Gastrocnemius medialis (tissue), 4 donors: ENCODE results near the gene AKNA. TPM values are rescaled to one million over a fixed set of nuclear protein-coding genes. Genes with fewer than 3 reads are reported as not detected.
A peak's percentile ranks its signal among the peaks of the same experiment; 100 is the strongest.

Experiments
- ATAC-seq, 2 donors: fragments of 150-250 bp; one replicate each; pipeline ENCODE4 v1.9.1; 2016
- DNase-seq, 2 donors: peaks; one replicate each; pipeline ENCODE4 v3.0.0-alpha.2; 2019
- H3K27ac ChIP-seq, 4 donors: fragments of 200-600 bp; sonication (generic); 1 replicate in 1 of 4; 2 replicates in 3 of 4; pipeline ENCODE4 v1.5.1; 2016 to 2018; ENCODE audit warnings: mild to moderate bottlenecking in 2 of 4, moderate library complexity in 1 of 4
- H3K27me3 ChIP-seq, 3 donors: fragments of 200-600 bp; sonication (generic) in 2 of 3; 1 replicate in 1 of 3; 2 replicates in 2 of 3; pipeline versions ENCODE4 v1.5.1 to v1.6.0; 2016 to 2019; ENCODE audit warnings: mild to moderate bottlenecking in 1 of 3, moderate library complexity in 1 of 3
- H3K36me3 ChIP-seq, 2 donors: fragments of 200-600 bp; sonication (generic) in 1 of 2; one replicate each; pipeline ENCODE4 v1.5.1; 2017 to 2018
- H3K4me1 ChIP-seq, 2 donors: fragments of 200-600 bp; sonication (generic) in 1 of 2; one replicate each; pipeline ENCODE4 v1.5.1; 2016 to 2017; ENCODE audit warnings: mild to moderate bottlenecking in 2 of 2
- H3K4me3 ChIP-seq, 4 donors: fragments of 200-600 bp; sonication (generic) in 3 of 4; 1 replicate in 1 of 4; 2 replicates in 3 of 4; pipeline ENCODE4 v1.5.1; 2016 to 2019; ENCODE audit warnings: mild to moderate bottlenecking in 2 of 4
- H3K9me3 ChIP-seq, 3 donors: fragments of 200-600 bp; sonication (generic) in 2 of 3; 1 replicate in 1 of 3; 2 replicates in 2 of 3; pipeline ENCODE4 v1.5.1; 2016 to 2019
- CTCF ChIP-seq, 5 experiments: fragments of 450-650 bp in 3 of 5; fragments of 200-600 bp in 2 of 5; sonication (generic) in 2 of 5; IDR thresholded peaks in 4 of 5; conservative IDR thresholded peaks in 1 of 5; 1 replicate in 4 of 5; 2 replicates in 1 of 5; pipeline ENCODE4 v1.5.1; 2016 to 2019; ENCODE audit warnings: antibody characterized with exemption in 5 of 5, mild to moderate bottlenecking in 3 of 5, moderate library complexity in 3 of 5
- POLR2A ChIP-seq, 2 donors: fragments of 450-650 bp; IDR thresholded peaks; one replicate each; pipeline ENCODE4 v1.6.1; 2017; ENCODE audit warnings: antibody characterized with exemption in 2 of 2, mild to moderate bottlenecking in 2 of 2, moderate library complexity in 2 of 2
- in situ Hi-C, 4 donors: fragments of 200-750 bp; cut with MboI; loops; one replicate each; pipeline versions ENCODE4 v1.15.0 to v1.8.0; 2017; ENCODE audit warnings: low sequenced_read_pairs in 4 of 4
- intact Hi-C: fragments of 100-400 bp; cut with DNase I; formaldehyde crosslinking; loops from one replicate; pipeline ENCODE4 v1.15.1; 2023; ENCODE audit warnings: low total_unique reads
- total RNA-seq, 4 donors: library from RNA; depleted of rRNA; stranded (reverse); fragments of >200 nt; gene quantifications; one replicate each; pipeline versions ENCODE4 v1.1.0 to v1.2.3, GENCODE V29; 2016

The AKNA gene
- total RNA-seq, 4 donors from 2014 or later: 2.8 to 5.7 (median 3.8) TPM

- Histone ChIP-seq H3K27me3 (no peaks in the 10 kb centered on the region), H3K36me3 (peaks cover 0 to 5% of the 10 kb centered on the region in 2 donors), H3K4me1 (no peaks in the 10 kb centered on the region), H3K9me3 (no peaks in the 10 kb centered on the region), H3K27ac (no peak overlapping the region), H3K4me3 (no peak overlapping the region)
- peak in 1 of 2 donors; percentile 8 for DNase-seq
- ATAC-seq: no peak
- intact Hi-C loops (no loop called here), in situ Hi-C loops (loop anchor here (5.0 to 25.0 kb wide), 6 partner anchors 125 to 478 kb away; partner anchors contain the start of gene COL27A1 (in 1 of the 4))
- TF ChIP-seq CTCF (IDR thresholded peaks at IDR 0.05 in 4 of 5, conservative IDR thresholded peaks at IDR 0.05 in 1 of 5) (no peak), POLR2A (IDR thresholded peaks at IDR 0.05) (no peak)
Observed at GRCh38 chr9:114289571-114290481, 98.0 kb downstream of the AKNA start.

GRCh38 chr9:114289106-114289505, 98.7 kb downstream of the AKNA start:
- in situ Hi-C loops: loop anchor here in 3 of 4 donors (5.0 to 25.0 kb wide), 5 partner anchors 124 to 477 kb away; partner anchors contain the start of gene COL27A1 (in 1 of the 3)
- DNase-seq: peak in 1 of 2 donors; percentile 1
- TF ChIP-seq POLR2A (IDR thresholded peaks at IDR 0.05) (no peak), CTCF (IDR thresholded peaks at IDR 0.05 in 4 of 5, conservative IDR thresholded peaks at IDR 0.05 in 1 of 5) (no peak)
- Histone ChIP-seq H3K4me1 (no peaks in the 10 kb centered on the region), H3K27ac (no peak overlapping the region), H3K27me3 (no peaks in the 10 kb centered on the region), H3K4me3 (no peak overlapping the region), H3K9me3 (no peaks in the 10 kb centered on the region), H3K36me3 (no peaks in the 10 kb centered on the region)
- intact Hi-C loops: no loop called here
- no peak for ATAC-seq

GRCh38 chr9:114288193-114289091, 99.3 kb downstream of the AKNA start:
- Histone ChIP-seq H3K27ac (no peak overlapping the region), H3K4me3 (no peak overlapping the region), H3K27me3 (no peaks in the 10 kb centered on the region), H3K4me1 (no peaks in the 10 kb centered on the region), H3K9me3 (no peaks in the 10 kb centered on the region), H3K36me3 (no peaks in the 10 kb centered on the region)
- in situ Hi-C loops: loop anchor here in 3 of 4 donors (5.0 to 25.0 kb wide), 5 partner anchors 124 to 476 kb away; partner anchors contain the start of gene COL27A1 (in 1 of the 3)
- DNase-seq: peak in 1 of 2 donors; percentile 8
- TF ChIP-seq POLR2A (IDR thresholded peaks at IDR 0.05): no peak
- no peak for TF ChIP-seq CTCF (IDR thresholded peaks at IDR 0.05 in 4 of 5, conservative IDR thresholded peaks at IDR 0.05 in 1 of 5)
- no peak for ATAC-seq
- intact Hi-C loops: no loop called here

GRCh38 chr9:114287763-114288192, 100.0 kb downstream of the AKNA start:
- Histone ChIP-seq H3K9me3 (no peaks in the 10 kb centered on the region), H3K27ac (no peak overlapping the region), H3K36me3 (no peaks in the 10 kb centered on the region), H3K27me3 (no peaks in the 10 kb centered on the region), H3K4me3 (no peak overlapping the region), H3K4me1 (no peaks in the 10 kb centered on the region)
- intact Hi-C loops (no loop called here), in situ Hi-C loops (loop anchor here in 3 of 4 donors (5.0 to 25.0 kb wide), 5 partner anchors 123 to 475 kb away; partner anchors contain the start of gene COL27A1 (in 1 of the 3))
- ATAC-seq (no peak), DNase-seq (peak in 1 of 2 donors; percentile 4)
- TF ChIP-seq CTCF (IDR thresholded peaks at IDR 0.05 in 4 of 5, conservative IDR thresholded peaks at IDR 0.05 in 1 of 5) (no peak), POLR2A (IDR thresholded peaks at IDR 0.05) (no peak)
